Nucleus accumbens (tissue), 56 donors: ENCODE data around the gene RBM25.
A peak's percentile ranks its signal among the peaks of the same experiment; 100 is the strongest.

Experiments used
- DNase-seq, 56 donors: peaks; one replicate each; lab custom pipeline; 2025; lab: John Stamatoyannopoulos, UW

RBM25 gene

DNA sequence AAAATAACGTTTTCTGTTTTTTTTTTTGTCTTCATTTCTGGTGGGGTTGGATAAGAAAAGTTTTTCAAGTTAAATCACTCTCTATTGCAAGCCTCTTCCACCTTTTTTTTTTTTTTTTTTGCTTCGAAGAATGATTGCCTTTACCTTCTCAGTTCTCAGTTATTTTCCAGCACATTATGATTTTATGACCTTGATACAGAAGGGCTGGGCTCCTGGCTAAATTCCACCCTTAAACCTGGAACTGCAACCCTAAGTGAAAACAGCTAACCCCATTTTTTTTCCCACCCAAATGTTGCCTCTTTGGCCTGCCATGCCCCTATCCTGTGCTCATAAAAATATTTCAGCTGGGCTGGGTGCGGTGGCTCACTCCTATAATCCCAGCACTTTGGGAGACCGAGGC lies 109.4 kb downstream of the RBM25 start:
- DNase-seq: no peak

DNA sequence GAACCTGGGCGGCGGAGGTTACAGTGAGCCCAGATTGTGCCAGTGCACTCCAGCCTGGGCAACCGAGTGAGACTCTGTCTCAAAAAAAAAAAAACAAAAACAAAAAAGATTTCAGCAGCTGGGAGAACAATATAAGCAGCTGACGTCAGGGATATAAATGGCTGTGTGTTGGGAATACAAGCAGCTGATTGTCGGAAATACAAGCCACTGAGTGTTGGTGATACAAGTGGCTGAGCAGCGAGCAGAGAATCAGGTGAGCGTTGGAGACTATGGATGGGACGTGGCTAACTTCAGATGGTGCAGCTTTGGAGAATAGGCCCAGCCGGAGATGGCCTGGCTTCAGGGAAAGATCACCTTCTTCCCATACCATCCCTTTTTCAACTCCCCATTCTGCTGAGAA lies 109.9 kb downstream of the RBM25 start:
- DNase-seq: peak in 48 of 56 donors; percentile 11 to 81 (median 60)

DNA sequence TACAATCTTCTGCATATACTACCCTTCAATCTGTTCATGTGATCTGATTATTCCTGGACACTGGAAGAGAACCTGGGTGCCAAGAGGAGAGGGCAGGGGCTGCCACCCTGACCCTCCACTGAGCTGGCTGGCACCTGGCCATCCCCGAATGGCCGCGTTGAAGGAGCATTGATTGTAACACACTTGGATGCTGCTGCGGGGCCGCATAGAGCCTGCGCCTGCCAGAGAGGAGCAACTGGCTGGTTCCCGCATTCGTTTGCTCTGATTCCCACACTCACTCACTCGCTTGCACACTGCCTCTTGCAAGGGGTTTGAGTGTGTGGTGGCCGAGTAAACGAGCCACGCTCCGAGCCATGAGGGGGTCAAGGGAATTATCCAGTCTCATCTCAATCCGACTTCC lies 110.4 kb downstream of the RBM25 start:
- DNase-seq: peak in 39 of 56 donors; percentile 9 to 76 (median 44)

DNA sequence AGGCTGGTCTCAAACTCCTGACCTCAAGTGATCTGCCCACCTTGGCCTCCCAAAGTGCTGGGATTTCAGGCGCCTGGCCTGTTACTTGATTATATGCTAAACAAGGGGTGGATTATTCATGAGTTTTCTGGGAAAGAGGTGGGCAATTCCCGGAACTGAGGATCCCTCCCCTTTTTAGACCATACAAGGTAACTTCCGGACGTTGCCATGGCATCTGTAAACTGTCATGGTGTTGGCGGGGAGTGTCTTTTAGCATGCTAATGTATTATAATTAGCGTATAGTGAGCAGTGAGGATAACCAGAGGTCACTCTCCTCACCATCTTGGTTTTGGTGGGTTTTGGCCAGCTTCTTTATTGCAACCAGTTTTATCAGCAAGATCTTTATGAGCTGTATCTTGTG lies 111.5 kb downstream of the RBM25 start:
- peak in 1 of 56 donors; percentile 14 for DNase-seq

DNA sequence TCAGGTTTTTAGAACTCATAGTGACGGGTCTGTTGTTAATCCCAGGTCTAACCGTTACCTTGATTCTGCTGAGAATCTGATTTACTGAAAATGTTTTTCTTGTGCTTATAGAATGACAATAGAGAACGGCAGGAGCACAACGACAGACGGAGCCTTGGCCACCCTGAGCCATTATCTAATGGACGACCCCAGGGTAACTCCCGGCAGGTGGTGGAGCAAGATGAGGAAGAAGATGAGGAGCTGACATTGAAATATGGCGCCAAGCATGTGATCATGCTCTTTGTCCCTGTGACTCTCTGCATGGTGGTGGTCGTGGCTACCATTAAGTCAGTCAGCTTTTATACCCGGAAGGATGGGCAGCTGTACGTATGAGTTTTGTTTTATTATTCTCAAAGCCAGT lies 112.4 kb downstream of the RBM25 start:
- DNase-seq: no peak

DNA sequence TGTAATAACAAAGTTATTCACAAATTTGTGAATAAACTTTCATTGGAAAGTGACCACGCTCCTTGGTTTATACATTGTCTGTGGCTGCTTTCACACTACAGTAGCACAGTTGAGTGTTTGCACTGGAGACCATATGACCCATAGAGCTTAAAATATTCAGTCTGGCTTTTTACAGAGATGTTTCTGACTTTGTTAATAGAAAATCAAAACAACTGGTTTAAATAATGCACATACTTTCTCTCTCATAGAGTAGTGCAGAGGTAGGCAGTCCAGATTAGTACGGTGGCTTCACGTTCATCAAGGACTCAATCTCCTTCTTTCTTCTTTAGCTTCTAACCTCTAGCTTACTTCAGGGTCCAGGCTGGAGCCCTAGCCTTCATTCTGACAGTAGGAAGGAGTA lies 114.2 kb downstream of the RBM25 start:
- DNase-seq: no peak

DNA sequence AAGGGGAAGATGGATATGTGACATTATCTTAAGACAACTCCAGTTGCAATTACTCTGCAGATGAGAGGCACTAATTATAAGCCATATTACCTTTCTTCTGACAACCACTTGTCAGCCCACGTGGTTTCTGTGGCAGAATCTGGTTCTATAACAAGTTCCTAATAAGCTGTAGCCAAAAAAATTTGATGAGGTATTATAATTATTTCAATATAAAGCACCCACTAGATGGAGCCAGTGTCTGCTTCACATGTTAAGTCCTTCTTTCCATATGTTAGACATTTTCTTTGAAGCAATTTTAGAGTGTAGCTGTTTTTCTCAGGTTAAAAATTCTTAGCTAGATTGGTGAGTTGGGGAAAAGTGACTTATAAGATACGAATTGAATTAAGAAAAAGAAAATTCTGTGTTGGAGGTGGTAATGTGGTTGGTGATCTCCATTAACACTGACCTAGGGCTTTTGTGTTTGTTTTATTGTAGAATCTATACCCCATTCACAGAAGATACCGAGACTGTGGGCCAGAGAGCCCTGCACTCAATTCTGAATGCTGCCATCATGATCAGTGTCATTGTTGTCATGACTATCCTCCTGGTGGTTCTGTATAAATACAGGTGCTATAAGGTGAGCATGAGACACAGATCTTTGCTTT lies 114.9 kb downstream of the RBM25 start:
- DNase-seq: peak in 2 of 56 donors; percentile 5 to 11
